ENCODE results near the gene GINS3.

GINS3 gene

GRCh38 chr16:58384437-58385055 lies 7.7 kb upstream of the GINS3 start:
- no peak for TF ChIP-seq CTCF (conservative IDR thresholded peaks at IDR 0.05; ENCODE audit: low read length)
- no peak for TF ChIP-seq EZH2phosphoT487 (IDR thresholded peaks at IDR 0.05; ENCODE audit: borderline replicate concordance)
- H3F3A ChIP-seq (ENCODE audit: low read depth), result no peaks in the 10 kb centered on the region
- no peak overlapping the region for H2AFZ ChIP-seq (ENCODE audit: low read length)
- H3K4me3 ChIP-seq (ENCODE audit: low read length, poor library complexity, severe bottlenecking), result no peak overlapping the region
- H3K36me3 ChIP-seq (ENCODE audit: insufficient read depth, low read length), result no peaks in the 10 kb centered on the region
- no peak overlapping the region for H3K4me2 ChIP-seq (ENCODE audit: low read depth, low read length, poor library complexity, severe bottlenecking)
- no peaks in the 10 kb centered on the region for H3K4me1 ChIP-seq (ENCODE audit: insufficient read depth, low read length, poor library complexity, severe bottlenecking)
- no peaks in the 10 kb centered on the region for H3K9me2 ChIP-seq (replicated peaks; ENCODE audit: low read depth, low read length)
- peaks cover 6% of the 10 kb centered on the region for H3K27me3 ChIP-seq (ENCODE audit: insufficient read depth, low read length, poor library complexity, severe bottlenecking)
- no peaks in the 10 kb centered on the region for H3K79me2 ChIP-seq (ENCODE audit: insufficient read depth, low read length)
- no peaks in the 10 kb centered on the region for H3K9me3 ChIP-seq (ENCODE audit: insufficient read depth, low read depth, low read length)
- H4K20me1 ChIP-seq (ENCODE audit: insufficient read depth, low read length, poor library complexity, severe bottlenecking), result no peaks in the 10 kb centered on the region
- H3K9ac ChIP-seq (ENCODE audit: low read depth, low read length, poor library complexity, severe bottlenecking), result no peak overlapping the region

GRCh38 chr16:58385218-58385773 lies 7.0 kb upstream of the GINS3 start:
- H3K9me3 ChIP-seq (ENCODE audit: insufficient read depth, low read depth, low read length), result no peaks in the 10 kb centered on the region
- H3F3A ChIP-seq (ENCODE audit: low read depth), result no peaks in the 10 kb centered on the region
- no peak for TF ChIP-seq CTCF (conservative IDR thresholded peaks at IDR 0.05; ENCODE audit: low read length)
- no peak for TF ChIP-seq EZH2phosphoT487 (IDR thresholded peaks at IDR 0.05; ENCODE audit: borderline replicate concordance)
- no peaks in the 10 kb centered on the region for H3K36me3 ChIP-seq (ENCODE audit: insufficient read depth, low read length)
- no peaks in the 10 kb centered on the region for H3K4me1 ChIP-seq (ENCODE audit: insufficient read depth, low read length, poor library complexity, severe bottlenecking)
- no peaks in the 10 kb centered on the region for H4K20me1 ChIP-seq (ENCODE audit: insufficient read depth, low read length, poor library complexity, severe bottlenecking)
- H3K9ac ChIP-seq (ENCODE audit: low read depth, low read length, poor library complexity, severe bottlenecking), result no peak overlapping the region
- no peaks in the 10 kb centered on the region for H3K9me2 ChIP-seq (replicated peaks; ENCODE audit: low read depth, low read length)
- H3K79me2 ChIP-seq (ENCODE audit: insufficient read depth, low read length), result no peaks in the 10 kb centered on the region
- peaks cover 14% of the 10 kb centered on the region for H3K27me3 ChIP-seq (ENCODE audit: insufficient read depth, low read length, poor library complexity, severe bottlenecking)
- H3K4me3 ChIP-seq (ENCODE audit: low read length, poor library complexity, severe bottlenecking), result no peak overlapping the region
- no peak overlapping the region for H2AFZ ChIP-seq (ENCODE audit: low read length)
- no peak overlapping the region for H3K4me2 ChIP-seq (ENCODE audit: low read depth, low read length, poor library complexity, severe bottlenecking)

- Histone ChIP-seq H3K4me1 (ENCODE audit: insufficient read depth, low read length, poor library complexity, severe bottlenecking) (peaks cover 16% of the 10 kb centered on the region), H3K9me3 (ENCODE audit: insufficient read depth, low read depth, low read length) (no peaks in the 10 kb centered on the region), H3K9me2 (replicated peaks; ENCODE audit: low read depth, low read length) (no peaks in the 10 kb centered on the region), H3K4me2 (ENCODE audit: low read depth, low read length, poor library complexity, severe bottlenecking) (no peak overlapping the region), H3F3A (ENCODE audit: low read depth) (no peaks in the 10 kb centered on the region), H3K79me2 (ENCODE audit: insufficient read depth, low read length) (peaks cover 20% of the 10 kb centered on the region), H4K20me1 (ENCODE audit: insufficient read depth, low read length, poor library complexity, severe bottlenecking) (no peaks in the 10 kb centered on the region), H2AFZ (ENCODE audit: low read length) (no peak overlapping the region), H3K27me3 (ENCODE audit: insufficient read depth, low read length, poor library complexity, severe bottlenecking) (peaks cover 27% of the 10 kb centered on the region), H3K9ac (ENCODE audit: low read depth, low read length, poor library complexity, severe bottlenecking) (no peak overlapping the region), H3K36me3 (ENCODE audit: insufficient read depth, low read length) (no peaks in the 10 kb centered on the region), H3K4me3 (ENCODE audit: low read length, poor library complexity, severe bottlenecking) (no peak overlapping the region)
- TF ChIP-seq EZH2phosphoT487 (IDR thresholded peaks at IDR 0.05; ENCODE audit: borderline replicate concordance) (no peak), CTCF (conservative IDR thresholded peaks at IDR 0.05; ENCODE audit: low read length) (no peak)
These were observed 2.5 kb upstream of the GINS3 start for GRCh38 chr16:58389724-58390123.

Data from Loucy (cell line).